SK-MEL-5 (cell line): ENCODE data around the gene METTL23. TPM values are rescaled to one million over a fixed set of nuclear protein-coding genes. Genes with fewer than 3 reads are reported as not detected.
A peak's percentile ranks its signal among the peaks of the same experiment; 100 is the strongest.
"Not testable (repeated sequence)": the region's sequence is repeated elsewhere in the genome, so short reads cannot be mapped to it uniquely, and the experiment has no call there.

Source experiments
- DNase-seq: peaks from one replicate; pipeline ENCODE4 v3.0.0-alpha.2; 2016; ENCODE audit warnings: low read depth, low spot score
- in situ Hi-C: cut with HindIII; loops from 2 replicates; pipeline ENCODE4 v1.10.0; 2016; ENCODE audit warnings: low sequenced_read_pairs, high pct_unique_total_duplicates, low pct_unique_long_range_greater_than_20kb
- total RNA-seq: library from RNA; depleted of rRNA; stranded (reverse); fragments of >200 nt; shearing (Covaris generic); gene quantifications from 2 replicates; pipeline ENCODE4 v1.2.3, GENCODE V29; 2014

METTL23 gene
- total RNA-seq, 1 experiment from 2014 or later: 183 TPM

DNA sequence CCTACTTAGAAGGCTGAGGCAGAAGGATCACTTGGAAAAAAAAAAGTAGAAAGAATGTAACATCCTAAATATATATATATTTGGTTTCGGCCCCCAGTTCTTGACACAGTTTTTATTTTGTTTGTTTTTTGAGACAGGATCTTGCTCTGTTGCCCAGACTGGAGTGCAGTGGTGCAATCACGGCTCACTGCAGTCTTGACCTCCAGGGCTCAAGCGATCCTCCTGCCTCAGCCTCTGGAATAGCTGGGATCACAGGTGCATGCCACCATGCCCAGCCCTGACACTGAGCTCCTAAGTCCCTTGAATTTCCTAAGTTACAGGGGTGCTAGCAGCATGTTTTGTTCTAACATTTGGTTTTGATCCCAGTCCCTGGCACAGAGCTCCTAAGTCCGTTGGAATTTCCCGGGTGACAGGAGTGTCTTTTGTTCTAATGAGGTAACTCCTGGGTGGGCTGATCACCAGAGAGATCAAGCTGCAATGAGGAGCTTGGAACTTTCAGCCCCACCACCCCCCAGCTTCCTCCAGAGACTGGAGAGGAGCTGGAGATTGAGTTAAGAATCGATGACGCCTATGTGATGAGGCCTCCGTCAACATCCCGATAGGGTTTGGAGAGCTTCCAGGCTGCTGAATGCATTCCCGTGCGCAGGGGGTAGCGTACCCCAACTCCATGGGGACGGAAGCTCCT, 35.9 kb upstream of the METTL23 start:
- DNase-seq: no peak
- in situ Hi-C loops: no loop called here

DNA sequence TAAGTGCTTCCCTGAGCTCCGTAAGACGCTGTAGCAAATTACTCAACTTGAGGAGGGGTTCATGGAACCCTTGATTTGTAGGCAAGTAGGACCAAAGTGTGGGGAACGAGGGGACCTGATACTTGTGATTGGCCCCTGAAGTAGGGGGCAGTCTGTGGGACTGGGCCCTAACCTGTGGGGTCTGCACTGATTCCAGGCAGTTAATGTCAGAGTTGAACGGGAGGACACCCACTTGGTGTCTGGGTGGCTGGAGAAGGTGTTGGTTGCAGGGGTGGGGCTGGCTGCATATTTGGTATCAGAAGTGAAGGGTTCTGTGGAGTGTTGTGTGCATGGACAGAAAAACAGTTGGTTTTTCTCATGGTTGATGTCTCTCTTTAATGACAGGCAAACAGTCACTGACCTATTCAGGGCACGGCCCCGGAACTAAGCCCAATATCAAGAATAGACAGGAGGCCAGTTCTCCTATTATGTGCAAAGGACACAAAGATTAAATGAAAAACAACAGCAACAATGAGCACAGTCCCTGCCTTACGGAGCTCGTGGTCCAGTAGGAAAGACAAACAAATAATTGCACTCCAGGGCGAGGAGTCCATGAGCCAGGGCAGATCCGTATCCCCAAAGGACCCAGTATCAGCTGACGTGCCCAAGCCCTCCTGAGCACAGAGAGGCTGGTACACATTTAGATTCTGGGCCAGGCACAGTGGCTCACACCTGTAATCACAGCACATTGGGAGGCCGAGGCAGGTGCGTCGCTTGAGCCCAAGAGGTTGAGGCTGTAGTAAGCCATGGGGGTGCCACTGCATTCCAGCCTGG, 35.1 kb upstream of the METTL23 start:
- no peak for DNase-seq
- in situ Hi-C loops: no loop called here

DNA sequence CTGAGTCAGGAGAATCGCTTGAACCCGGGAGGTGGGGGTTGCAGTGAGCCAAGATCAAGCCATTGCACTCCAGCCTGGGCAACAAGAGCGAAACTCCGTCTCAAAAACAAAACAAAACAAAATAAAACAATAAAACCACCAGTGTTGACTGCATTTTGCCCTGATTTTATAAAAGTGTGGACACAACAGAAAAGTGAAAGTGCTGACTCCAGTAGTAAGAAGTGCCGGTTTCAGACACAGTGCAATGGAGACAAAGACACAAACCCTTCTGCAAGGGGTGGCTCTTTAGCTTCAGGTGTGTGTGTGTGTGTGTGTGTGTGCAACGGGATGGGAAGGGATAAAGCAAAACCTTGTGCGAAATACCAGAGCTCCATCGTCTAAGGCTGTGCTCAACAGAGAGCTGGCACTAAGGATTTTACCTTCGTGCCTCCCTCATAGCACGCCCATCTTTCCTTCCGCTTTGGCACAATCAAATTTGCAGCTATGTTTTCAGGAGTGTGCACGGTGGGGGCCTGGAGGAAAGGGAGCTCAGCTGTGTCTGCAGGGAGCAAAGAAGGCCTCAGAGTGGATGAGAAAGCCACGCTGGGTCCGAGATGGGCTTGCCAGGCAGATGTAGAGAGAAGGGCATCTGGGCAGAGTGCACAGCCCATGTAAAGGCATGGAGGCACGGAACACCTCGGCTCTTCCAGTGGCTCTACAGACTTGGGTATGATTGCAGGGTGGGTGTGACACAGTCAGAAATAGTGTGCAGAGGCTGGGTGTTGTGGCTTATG, 31.4 kb upstream of the METTL23 start:
- no peak for DNase-seq
- in situ Hi-C loops: no loop called here

DNA sequence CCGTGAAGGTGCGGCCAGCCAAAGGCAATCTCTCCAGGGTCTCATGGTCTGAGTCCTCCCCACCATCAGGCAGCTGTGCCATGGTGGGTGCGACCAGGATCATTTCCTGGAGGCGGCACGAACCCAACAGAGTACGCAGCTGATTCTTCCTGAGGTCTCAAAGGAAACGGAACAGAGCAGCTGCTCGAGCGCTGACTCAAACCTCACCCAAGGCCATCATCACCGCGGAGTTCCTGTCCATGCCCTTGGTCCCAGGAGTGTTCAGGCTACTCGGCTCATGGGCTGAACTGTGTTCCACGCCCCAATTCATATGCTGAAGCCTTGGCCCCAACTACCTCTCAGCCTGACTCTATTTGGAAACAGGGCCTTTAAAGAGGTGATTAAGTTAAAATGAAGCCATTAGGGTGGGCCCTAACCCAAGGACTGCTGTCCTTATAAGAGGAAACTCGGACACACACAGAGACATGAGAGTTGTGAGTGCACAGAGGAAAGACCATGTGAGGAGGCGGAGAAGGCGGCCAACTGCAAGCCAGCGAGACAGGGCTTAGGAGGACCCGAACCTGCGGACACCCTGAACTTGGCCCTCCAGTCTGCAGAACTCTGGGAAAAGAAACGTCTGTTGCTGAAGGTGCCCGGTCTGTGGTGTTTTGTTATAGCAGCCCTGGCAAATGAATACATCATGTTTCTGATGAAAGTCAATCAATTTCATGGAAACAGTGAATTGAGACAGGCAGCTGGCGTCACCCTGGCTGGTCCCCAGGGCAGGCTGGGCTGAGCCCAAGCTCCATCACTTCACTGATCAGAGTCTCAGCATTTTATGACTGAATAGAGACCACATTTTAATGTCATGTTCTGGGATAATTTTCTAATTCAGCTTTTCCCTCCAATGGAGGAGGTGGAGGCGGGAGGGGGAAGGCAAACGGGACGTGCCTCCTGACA, 29.6 kb upstream of the METTL23 start:
- in situ Hi-C loops: no loop called here
- DNase-seq: no peak

DNA sequence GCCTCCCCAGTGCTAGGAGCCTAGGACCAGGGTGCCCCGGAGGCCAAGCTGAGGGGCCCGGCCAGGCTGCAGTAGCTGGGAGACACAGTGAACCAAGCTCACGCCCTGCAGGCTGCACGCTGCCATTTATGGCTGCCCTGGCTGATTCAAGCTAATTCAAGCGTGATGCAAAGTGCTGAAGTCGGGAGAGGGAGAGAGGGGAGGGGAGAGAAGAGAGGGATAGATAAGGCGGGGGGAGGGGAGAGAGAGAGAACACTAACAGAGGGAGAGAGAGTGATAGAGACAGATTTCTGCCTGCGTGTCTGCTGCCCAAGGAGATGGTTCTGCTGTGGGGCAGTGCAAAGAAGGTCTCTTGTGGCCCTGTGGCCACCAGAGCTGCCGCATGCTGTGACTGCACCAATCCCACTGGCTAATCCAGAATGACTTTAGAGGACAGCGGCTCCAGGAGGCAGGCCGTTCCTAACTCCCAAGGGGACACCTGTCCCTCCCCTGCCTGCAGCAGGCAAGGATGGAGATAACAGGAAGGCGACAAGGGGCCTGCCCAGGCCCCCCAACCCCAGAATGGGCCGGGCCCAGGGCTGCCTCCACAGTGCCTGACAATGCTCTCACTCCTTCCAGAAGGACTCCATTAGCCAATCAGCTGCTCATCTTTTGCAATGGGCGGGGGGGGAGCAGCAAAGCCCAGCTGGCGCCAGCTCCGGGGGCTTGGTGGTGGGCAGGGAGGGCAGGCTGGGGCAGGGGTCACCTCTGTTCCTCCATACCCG, 28.8 kb upstream of the METTL23 start:
- no peak for DNase-seq
- in situ Hi-C loops: no loop called here

- in situ Hi-C loops, DNase-seq: not testable (repeated sequence)
Measured at GRCh38 chr17:76698466-76698977, 28.1 kb upstream of the METTL23 start.

DNA sequence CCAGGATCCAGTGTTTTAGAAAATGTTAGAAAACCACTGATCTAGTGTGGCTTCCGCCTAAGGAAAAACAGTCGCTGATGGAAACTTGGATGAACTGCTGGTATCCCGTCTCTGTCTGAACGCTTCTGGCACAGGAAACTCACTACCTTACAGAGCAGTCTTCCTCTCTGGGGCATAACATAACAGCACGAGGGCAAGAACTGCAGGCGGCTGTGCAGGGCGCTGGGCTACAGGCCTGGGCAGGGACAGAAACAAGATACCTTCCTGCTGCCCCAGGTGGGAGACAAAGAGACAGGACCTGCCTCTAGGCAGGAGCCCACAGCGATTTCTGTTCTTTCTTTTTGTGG, 26.4 kb upstream of the METTL23 start:
- in situ Hi-C loops: no loop called here
- no peak for DNase-seq

- in situ Hi-C loops: no loop called here
Measured at GRCh38 chr17:76700617-76701470, 25.8 kb upstream of the METTL23 start.

DNA sequence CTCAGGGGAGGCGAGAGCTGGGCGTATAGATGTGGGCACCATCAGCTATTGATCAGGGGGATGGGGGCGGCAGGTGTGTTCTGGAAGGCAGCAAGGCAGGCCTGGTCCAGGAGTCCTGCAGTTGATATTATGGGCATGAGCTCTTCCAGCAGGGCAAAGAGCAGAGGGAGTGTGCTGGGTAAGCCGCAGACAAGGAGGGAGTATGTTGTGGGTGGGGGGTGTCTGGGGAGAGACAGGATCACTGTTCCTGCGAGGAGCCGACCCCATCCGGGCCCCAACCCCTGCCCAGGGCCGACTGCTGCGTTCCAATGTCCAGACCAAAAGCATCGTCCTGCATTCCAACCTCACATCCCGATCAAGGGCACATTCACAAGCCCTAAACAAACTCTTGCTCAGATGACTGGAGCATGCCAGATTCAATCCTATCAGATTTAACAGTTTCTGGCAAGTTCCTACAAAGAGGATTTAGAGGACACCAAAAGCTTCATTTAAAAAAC, 25.1 kb upstream of the METTL23 start:
- no peak for DNase-seq
- in situ Hi-C loops: no loop called here

More at GRCh38 chr17:76700617-76701470, 25.8 kb upstream of the METTL23 start:
- no peak for DNase-seq

- no peak for DNase-seq
- in situ Hi-C loops: no loop called here
Measured at GRCh38 chr17:76702076-76702475, 24.6 kb upstream of the METTL23 start.

DNA sequence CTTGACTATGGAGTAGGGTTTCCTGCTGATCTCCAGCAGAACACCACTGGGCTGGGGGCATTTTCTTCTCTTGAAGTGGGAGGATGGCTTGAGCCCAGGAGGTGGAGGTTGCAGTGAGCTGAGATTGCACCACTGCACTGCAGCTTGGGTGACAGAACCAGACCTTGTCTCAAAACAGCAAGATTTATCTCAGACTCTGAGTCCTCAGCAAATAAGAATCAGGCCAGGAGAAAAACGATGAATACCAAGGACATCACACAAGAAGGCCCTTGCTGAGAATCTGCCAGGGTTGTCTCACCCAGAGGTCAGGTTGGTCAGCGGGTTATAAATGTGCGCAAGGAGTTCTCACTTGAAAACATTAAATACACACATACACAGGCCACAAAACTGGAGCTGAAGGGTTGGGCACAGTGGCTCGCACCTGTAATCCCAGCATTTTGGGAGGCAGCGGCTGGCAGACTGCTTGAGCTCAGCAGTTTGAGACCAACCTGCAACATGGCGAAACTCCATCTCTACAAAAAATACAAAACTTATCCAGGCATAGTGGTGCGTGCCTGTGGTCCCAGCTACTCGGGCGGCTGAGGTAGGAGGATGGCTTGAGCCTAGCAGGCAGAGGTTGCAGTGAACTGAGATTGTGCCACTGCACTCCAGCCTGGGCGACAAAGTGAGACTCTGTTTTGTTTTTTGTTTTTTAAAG, 23.6 kb upstream of the METTL23 start:
- no peak for DNase-seq
- in situ Hi-C loops: no loop called here

DNA sequence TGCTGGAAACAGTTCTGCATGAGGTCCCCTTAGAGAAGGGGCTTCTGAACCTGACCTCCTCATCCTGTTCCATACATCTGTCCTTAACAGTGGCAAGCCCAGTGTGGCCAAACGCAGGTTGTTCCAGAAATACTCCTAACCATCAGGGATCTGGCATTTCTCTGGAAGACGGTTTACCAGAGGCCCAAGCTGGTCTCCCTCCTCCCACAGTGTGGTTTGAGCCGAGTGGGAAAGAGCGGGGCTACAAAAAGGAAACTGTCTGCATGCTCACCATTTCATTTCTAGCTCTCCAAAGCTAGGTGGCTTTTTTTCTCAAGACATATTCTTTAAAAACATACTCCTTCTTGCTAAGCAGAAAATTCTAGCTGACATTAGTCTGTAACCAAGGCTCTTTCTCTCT, 21.8 kb upstream of the METTL23 start:
- in situ Hi-C loops: no loop called here

GRCh38 chr17:76706817-76707216, 19.8 kb upstream of the METTL23 start:
- in situ Hi-C loops: no loop called here
- no peak for DNase-seq

More for the DNA sequence above, 21.8 kb upstream of the METTL23 start:
- DNase-seq: no peak

GRCh38 chr17:76707985-76708807, 18.4 kb upstream of the METTL23 start:
- DNase-seq: peak; percentile 59
- in situ Hi-C loops: no loop called here
